CD4-positive, alpha-beta T cell treated with Interleukin-10 for 1 hour (primary cell): ENCODE measurements around the gene PDE4B.

Experiments
- DNase-seq: peaks from one replicate; pipeline ENCODE4 v3.0.0-alpha.2; 2020

Gene PDE4B

GRCh38 chr1:66270119-66270812 is 477.6 kb downstream of the PDE4B start:
- no peak for DNase-seq

GRCh38 chr1:66271216-66271903 is 478.7 kb downstream of the PDE4B start:
- DNase-seq, result no peak

GRCh38 chr1:66271904-66272254 is 479.2 kb downstream of the PDE4B start:
- no peak for DNase-seq

GRCh38 chr1:66273656-66274055 is 481.0 kb downstream of the PDE4B start:
- DNase-seq, result no peak

GRCh38 chr1:66274634-66275033 is 481.9 kb downstream of the PDE4B start:
- DNase-seq, result peak; percentile 56

- DNase-seq, result peak; percentile 58
Observed at GRCh38 chr1:66275083-66275482, 482.4 kb downstream of the PDE4B start.

- no peak for DNase-seq
Observed at GRCh38 chr1:66275601-66276023, 482.9 kb downstream of the PDE4B start.

GRCh38 chr1:66276218-66276617 is 483.5 kb downstream of the PDE4B start:
- peak; percentile 60 for DNase-seq

GRCh38 chr1:66278260-66279021 is 485.7 kb downstream of the PDE4B start:
- no peak for DNase-seq

- DNase-seq, result no peak
Observed at GRCh38 chr1:66281808-66282207, 489.1 kb downstream of the PDE4B start.

- DNase-seq, result peak; percentile 83
Observed at GRCh38 chr1:66282343-66282852, 489.7 kb downstream of the PDE4B start.

GRCh38 chr1:66282891-66283621 is 490.4 kb downstream of the PDE4B start:
- DNase-seq, result no peak

GRCh38 chr1:66283622-66284041 is 490.9 kb downstream of the PDE4B start:
- no peak for DNase-seq

- DNase-seq, result no peak
Observed at GRCh38 chr1:66284746-66285145, 492.1 kb downstream of the PDE4B start.

GRCh38 chr1:66285618-66286270 is 493.0 kb downstream of the PDE4B start:
- DNase-seq, result no peak

GRCh38 chr1:66286307-66286706 is 493.6 kb downstream of the PDE4B start:
- DNase-seq, result no peak

GRCh38 chr1:66288048-66288447 is 495.4 kb downstream of the PDE4B start:
- DNase-seq, result no peak

GRCh38 chr1:66290761-66291530 is 498.3 kb downstream of the PDE4B start:
- DNase-seq, result no peak

GRCh38 chr1:66291531-66291864 is 498.8 kb downstream of the PDE4B start:
- no peak for DNase-seq

GRCh38 chr1:66292305-66292704 is 499.6 kb downstream of the PDE4B start:
- no peak for DNase-seq

GRCh38 chr1:66292944-66293343 is 500.2 kb downstream of the PDE4B start:
- no peak for DNase-seq
